A204.1 (cell line): ENCODE data around the gene GPAT2.
A peak's percentile ranks its signal among the peaks of the same experiment; 100 is the strongest.
"Not testable (repeated sequence)": the region's sequence is repeated elsewhere in the genome, so short reads cannot be mapped to it uniquely, and the experiment has no call there.

Experiments
- FAIRE-seq: peaks from 2 replicates; lab custom pipeline; 2012; peaks lifted over from hg19 to GRCh38; lab: Jason Lieb, UNC

Gene GPAT2

DNA sequence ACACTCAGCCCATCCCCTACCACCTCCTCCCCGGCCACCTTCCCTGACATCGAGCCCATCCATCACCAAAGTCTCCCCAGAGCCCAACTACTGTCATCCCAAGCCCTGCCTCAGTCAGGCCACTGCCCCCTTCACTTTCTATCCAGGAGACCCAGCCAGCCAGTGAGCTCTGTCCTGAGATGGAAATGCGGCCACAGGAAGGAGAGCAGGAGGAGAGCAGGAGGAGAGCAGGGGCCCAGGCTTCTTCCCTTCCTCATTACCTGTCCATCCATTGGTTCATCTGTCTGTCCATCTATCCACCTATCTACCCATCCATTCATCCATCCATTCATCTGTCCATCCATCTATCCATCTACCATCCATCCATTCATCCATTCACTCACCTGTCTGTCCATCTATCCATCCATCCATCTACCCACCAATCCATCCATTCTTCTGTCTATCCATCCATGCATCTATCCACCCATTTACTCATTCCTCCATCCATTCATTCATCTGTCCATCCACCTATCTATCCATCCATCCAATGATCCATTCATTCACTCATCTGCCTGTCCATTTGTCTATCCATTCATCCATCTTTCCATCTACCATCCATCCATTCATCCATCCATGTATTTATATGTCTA lies 29.4 kb upstream of the GPAT2 start:
- FAIRE-seq, result not testable (repeated sequence)

DNA sequence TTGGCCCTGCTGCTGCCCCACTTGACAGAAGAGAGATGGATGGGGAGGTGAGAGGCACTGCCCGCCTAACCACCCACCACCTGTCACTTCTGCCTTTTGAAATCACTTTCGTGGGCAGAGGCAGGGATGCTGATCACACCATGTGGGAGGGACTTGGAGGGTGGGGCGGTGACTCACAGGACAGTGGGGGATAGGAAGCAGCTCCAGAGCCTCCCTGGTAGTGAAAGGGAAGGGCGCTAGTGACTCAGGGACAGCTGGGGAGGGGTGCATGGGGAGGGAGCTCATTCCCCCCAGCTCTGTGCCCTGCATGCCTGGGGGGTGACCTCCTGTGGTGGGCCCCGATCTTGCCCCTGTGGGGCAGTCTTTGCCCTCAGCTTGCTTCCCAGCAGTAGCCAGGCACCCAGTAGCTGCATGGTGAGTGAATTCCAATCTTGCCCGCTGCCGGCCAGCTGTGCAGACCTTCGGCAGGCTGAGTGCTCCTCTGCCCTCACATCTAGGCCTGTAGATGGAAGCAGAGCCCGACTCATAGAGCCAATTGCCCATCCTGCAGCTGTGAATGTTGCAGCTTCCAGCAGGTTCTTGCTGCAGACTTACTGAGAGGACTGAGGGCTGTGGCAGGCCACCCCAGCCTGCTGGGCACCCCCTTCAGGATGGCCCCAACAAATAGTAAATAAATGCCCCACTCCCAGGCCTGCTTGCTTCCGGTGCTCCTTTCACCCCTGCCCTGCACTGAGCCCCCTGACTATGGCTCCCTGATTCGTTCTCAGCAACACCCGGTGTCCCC lies 28.6 kb upstream of the GPAT2 start:
- not testable (repeated sequence) for FAIRE-seq

DNA sequence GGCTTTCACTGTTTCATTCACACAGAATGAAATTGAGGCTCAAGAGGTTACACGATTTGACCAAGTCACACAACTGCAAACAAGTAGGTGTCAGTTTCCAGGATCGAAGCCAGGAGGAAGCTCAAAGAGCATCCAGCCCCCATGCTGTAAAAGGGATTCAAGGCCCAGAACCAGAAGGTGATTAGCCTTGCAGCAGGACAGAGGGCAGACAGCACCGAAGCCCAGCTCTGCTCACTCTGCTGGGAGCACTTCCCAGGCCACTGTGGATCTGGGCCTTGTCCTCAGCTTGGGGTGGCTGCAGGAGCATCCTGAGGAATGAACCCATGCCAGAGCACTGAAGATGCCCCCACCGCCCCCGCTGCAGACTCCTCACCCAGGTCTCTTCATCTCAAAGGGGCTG lies 27.8 kb upstream of the GPAT2 start:
- FAIRE-seq, result not testable (repeated sequence)

DNA sequence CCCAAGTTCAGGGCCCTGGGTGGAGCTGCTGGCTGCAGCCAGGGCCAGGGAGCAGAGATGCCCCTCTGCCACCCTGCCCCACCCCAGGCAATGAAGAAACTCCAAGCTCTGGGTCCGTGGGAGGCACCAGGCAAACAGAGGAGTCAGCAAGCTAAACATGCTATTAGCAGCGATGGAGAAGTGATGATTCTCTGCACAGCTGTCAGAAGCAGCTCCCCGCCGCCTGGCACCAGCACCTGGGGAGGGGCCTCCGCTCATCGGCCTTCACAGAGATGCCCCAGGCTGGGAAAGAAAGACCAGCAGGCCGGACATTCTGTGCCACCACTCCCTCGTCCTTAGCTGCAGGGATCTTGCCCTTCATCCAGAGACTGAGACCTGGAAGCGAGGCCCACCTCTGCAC lies 27.2 kb upstream of the GPAT2 start:
- not testable (repeated sequence) for FAIRE-seq

DNA sequence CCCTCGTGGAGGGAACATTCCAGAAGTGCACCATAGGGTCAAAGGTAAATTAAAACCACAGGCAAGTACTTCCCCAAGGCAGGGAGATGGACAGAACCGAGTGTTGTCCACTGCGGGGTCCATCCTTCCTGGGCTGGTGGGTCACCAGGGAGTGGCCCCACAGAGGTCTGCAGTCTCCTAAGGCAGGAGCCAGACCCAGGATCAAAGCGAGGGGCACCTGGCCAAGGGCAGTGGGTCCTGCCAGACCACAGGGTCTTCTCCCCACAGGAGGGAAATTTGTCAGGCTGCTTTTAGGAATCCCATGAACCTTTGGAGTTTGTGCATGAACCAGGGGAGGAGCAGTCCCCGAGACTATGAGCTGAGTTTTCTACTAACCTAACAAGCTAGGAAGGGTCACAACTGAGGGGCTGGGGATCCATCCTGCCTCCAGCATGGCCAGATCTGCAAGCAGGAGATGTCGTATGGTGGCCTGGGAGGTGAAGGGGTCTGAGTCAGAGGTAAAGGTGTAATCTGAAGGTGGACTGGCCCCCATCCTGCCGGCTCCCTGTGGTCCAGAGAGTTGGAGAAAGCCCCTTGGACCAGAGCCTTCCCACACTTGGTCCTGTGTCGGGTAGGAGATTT lies 26.6 kb upstream of the GPAT2 start:
- FAIRE-seq, result not testable (repeated sequence)

DNA sequence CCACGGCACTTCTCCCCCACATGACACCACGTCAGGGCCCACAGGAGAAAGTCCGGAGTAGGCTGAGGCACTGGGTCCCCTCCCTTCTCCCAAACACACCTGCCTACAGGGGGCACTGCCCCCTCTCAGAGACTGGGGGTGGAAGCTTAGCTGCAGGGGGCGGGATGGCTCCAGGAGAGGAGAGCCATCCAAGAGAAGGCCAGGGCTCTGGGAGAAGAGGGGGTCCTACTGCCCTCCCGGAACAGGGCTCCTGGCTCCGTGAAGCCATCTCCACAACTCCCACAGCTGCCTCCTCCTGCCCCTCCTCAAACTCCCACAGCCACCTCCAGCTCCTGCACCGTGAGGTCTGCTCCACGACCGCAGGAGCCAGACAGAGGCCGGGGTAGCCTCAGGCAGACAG lies 25.6 kb upstream of the GPAT2 start:
- not testable (repeated sequence) for FAIRE-seq

DNA sequence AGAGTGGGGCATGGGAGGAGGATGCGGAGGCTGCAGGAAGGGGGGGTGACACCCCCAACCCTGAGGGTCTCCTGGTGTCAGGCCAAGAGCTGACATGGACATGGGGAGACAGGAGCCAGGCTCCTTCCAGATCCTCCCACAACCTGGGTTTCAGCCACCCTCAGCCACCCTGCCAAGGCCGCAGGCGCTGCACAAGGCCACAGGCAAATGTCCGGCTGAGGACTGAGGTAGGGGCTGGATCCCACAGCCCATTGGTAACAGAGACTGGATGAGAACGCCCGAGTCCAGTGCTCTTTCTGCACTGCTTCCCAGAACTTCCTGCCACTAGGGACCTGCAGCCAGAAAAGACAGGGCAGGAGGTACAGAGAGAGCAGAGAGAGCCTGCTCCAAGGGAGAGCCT lies 24.7 kb upstream of the GPAT2 start:
- FAIRE-seq, result not testable (repeated sequence)

DNA sequence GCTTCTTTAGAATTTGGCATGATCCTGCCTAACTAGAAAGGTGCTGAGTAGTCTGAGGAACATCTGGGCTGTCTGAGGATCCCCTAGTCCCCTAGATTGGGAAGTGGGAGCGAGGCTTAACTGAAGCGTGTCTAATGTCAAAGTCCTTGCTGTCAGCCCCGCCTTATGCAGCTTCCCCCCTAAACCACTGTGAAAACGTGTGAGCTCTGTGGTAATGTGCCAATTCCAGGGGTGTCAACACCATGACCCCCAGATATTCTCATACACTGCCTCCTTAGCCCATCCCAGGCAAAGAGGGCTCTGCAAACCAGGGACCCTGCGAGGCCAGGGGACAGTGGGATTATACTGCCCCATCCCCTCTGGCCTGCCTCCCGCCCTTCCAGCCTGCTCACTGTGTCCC lies 21.1 kb upstream of the GPAT2 start:
- FAIRE-seq, result not testable (repeated sequence)

DNA sequence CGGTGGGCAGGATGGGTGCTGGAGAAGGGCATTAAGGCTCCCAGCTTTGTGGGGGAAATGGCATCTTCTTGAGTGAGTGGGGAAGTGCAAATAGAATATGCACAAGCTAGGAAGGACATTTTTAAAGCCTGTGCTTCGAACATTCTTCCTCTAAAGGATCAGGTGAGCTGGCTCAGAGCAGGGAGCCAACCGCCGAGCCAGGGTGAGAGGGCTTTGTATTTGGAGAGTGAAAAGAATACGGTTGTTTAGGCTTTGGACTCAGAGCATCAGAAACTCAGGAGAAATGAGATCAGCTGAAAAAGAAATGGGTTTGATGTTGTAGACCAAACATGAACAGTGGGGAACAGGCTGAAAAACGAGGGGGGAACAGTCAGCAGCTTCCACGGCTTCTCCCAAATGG lies 19.8 kb upstream of the GPAT2 start:
- FAIRE-seq, result not testable (repeated sequence)

DNA sequence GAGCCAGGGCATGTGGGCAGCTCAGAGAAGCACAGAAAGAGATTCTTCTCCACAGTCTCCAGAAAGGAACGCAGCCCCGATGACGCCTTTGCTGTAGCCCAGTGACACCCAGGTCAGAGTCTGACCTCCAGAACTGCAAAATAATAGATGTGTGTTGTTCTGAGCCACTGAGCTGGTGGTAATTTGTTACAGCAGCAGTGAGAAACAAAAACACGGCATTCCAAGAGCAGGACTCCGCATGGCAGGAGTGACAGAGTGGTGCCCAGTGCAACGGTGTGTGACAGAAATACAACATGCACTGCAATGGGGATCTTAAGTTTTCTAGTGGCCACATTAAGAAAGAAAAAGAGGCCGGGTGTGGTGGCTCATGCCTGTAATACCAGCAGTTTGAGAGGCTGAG lies 18.7 kb upstream of the GPAT2 start:
- FAIRE-seq, result not testable (repeated sequence)

DNA sequence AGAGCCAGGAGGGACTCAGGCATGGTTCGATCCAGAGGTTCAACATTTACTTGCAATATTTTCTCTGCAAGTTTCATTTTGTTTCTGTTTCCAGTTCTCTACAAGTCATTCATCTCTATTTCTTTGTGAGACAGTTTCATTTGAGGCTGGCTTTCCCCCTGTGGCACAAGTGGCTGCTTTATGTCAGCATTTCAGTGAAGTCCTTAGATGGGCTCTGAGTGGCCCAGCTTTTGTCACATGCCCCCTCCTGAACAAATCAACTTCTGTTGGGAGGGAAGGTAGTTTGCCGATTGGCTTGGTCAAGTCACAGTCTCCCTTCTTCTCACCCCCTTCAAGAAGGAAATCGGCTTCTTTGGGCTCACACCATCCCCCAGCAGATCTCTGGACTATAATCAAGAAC lies 17.9 kb upstream of the GPAT2 start:
- not testable (repeated sequence) for FAIRE-seq

DNA sequence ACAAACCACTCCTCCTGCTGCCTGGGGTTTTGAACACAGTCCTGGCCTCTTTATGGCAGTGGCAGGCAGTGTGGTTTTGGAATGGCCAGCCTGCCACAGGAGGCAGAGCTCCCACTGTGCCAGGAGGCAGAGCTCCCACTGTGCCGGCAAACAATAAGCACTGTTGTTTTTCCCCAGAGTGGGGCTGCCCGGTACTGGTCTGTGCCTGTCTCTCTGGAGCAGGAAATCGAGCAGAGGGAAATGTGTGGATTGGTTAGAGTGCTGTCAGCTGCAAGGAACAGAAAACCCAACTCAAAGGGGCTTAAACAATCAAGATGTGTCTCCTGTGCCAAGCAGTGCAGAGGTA lies 15.2 kb upstream of the GPAT2 start:
- FAIRE-seq, result not testable (repeated sequence)

DNA sequence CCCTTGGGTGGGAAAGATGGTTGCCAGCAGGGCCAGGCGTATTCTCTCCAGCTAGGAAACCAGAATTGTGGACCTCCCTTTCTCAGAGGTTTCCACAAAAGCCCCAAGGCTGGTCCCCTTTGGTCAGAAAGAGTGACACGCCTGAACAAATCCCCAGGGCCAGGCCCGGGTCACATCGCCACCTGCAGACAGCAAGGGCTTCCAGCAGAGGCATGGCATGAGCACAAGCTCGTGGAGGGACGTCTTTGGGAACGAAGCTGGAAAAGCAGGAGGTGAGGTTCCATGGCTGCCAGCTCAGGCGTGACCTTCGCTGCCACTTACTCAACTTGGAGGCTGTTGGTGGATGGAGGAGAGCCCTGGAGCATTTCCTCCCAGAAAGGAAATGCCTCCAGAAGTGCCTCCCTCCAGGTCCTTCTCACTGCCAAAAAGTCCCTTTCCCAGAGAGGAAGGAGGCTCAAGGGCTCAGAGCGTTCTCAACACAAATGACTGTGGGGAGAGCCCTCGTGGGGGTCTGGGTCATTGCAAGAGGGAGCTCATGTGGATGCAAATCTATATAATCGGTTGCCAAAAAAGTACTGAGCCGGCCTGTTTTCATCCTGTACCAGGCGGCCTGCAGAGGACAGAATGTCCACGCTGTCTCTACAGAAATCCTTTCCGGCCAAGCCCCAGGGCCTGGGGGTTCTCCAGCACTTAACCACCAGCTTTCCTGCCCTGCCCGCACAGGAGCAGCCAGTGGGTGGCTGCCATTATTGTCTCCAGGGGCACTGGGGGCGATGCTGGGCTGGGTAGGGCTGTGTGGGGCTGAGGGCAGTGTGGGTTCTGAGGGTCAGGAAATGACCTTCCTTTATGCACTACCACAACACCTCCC lies 14.6 kb upstream of the GPAT2 start:
- FAIRE-seq, result not testable (repeated sequence)

DNA sequence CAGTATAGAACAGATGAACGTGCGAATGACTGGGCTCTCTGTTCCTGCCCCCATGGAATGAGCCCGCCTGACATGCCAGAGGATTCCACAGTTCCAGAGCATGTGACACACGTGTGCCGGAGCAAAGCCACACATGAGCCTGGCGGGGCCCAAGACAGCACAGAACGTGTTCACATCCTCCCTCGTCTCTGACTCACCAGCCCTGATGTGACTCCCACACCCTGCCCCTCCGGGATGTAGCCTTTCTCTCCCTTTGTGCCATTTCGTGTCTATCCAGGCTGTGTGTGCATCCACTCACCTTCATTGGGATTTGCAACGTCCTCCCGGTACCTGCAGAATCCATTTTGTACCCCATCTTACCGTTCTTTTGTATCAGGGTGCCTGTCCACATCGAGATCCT lies 838 bp upstream of the GPAT2 start:
- not testable (repeated sequence) for FAIRE-seq

DNA sequence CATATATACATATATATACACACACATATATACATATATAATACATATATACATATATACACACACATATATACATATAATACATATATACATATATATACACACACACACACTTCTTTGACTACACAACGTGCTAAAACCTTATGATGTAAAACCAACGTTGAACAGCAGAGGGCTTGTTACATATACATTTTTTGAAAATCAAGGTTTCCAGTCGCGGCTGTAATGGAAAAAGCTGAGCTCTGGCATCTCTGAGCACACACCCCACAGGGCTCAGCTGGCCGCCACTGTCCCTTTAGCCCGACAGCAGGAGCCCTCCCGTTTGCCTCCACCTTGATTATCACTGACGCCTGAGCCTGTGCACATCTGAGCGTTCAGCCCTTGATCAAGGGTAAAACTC lies 719 bp downstream of the GPAT2 start:
- peak; percentile 97 for FAIRE-seq

DNA sequence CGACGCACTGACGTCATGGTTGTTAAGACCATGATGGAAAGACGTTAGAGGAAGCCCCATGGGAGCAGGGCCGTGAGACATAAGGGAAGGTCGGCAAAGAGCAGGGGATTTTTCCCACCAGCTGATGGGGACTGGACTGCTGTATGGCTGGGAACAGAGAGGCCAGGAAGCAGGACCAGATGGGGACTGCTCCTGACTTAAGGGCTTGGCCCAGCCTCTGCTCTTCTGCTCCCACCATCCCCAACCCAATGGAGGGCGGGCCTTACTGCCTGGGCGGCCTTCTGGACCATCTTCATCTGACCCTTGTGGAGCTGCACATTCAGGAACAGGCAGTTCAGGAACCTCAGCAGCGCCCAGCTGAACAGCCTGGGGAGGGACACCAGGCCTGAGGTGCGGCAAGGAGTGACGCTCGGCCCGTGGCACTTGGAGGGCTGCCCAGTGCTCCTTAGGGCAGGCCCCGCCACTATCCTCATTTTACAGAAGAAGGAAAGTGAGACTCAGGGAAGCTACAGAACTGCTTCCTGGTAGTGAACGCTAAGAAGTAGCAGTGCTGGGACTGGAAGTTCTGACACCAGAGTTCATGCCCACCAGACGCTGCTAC lies 6.9 kb downstream of the GPAT2 start:
- not testable (repeated sequence) for FAIRE-seq

DNA sequence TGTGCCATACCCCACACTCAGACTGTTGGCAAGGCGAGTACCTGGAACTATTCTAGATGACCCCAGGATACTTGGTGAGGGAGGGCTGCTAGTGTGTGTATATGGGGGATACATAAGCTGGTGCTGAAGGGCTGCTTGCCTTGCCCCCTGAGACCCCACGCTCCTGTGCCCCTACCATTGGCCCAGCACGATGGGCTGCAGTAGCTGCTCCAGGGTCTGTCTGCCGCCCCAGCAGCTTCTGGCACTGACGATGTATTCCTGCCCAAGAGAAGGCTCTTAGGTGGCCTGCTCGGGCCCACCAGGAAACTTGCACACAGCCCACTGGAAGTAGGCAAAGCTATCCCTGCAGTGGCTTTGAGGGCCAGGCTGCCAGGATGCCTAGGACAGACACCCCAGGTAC lies 9.0 kb downstream of the GPAT2 start:
- FAIRE-seq, result not testable (repeated sequence)

DNA sequence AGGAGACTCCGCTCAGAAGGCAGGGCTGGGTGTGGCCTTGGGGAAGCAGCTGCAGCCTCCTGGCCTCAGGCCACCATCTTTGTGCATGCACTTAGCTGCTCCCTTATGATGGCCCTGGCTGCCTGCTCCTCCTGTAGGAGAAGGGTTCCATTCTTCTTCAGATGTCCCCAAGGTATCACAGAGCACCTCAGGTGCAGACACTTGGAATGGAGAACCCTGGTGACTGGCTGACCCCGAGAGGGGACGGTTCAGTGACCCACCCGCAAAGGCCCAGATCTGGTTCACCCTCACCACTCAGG lies 9.6 kb downstream of the GPAT2 start:
- FAIRE-seq, result no peak

DNA sequence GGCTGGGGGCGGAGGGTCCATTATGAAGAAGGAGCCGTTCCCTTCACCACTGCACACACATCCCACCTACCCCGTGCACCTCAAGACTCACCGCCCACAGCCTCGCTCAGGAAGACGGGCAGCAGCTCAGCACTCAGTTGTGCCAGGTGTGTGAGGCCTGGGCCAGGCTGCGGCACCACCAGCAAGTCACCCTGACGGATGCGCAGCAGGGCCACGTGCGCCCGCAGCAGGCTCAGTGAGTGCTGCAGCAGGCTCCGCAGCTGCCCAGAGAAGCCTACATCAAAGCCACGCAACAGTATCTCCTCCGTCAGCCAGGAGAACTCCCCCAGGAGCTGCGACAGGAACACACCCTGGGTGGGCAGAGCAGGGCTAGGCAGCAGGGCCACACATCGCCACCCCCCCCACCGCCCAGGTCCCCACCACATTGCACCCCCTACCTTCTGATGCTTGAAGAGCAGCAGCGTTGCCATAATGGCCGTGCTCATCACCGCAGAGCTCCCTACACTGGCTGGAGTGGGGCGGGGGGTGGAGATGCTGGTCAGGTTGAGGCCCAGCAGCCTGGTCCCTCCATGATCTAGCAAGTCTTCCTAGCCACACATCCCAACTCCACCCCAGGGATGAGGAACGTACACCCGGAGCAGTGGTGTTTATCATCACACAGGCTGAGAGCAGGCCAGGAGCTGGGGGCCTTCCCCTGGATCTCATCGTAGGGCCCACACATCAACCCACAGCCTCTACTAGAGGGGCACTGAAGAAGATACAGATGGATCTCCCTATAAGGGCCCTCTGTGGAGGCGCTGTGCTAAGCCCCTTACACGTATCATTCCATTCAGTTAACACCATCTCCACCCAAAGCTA lies 10.2 kb downstream of the GPAT2 start:
- no peak for FAIRE-seq

DNA sequence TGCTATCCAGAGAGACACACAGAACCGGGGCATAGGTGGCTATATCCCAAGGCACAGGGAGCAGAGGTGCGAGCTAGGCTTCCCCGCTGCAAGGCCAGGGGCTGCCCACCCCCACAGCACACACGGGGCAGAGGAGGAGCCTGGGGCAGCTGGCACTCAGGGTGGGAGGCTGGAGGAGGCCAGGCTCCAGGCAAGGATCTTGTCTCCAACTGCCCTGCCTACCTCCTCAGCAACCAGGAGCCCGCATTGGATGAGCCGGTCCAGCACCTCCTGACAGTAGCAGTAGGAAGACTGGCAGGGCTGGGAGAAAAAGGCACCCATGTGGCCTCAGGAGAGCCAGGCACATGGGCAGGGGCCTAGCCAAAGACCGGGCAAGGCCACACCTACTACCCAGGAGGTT lies 11.0 kb downstream of the GPAT2 start:
- not testable (repeated sequence) for FAIRE-seq

DNA sequence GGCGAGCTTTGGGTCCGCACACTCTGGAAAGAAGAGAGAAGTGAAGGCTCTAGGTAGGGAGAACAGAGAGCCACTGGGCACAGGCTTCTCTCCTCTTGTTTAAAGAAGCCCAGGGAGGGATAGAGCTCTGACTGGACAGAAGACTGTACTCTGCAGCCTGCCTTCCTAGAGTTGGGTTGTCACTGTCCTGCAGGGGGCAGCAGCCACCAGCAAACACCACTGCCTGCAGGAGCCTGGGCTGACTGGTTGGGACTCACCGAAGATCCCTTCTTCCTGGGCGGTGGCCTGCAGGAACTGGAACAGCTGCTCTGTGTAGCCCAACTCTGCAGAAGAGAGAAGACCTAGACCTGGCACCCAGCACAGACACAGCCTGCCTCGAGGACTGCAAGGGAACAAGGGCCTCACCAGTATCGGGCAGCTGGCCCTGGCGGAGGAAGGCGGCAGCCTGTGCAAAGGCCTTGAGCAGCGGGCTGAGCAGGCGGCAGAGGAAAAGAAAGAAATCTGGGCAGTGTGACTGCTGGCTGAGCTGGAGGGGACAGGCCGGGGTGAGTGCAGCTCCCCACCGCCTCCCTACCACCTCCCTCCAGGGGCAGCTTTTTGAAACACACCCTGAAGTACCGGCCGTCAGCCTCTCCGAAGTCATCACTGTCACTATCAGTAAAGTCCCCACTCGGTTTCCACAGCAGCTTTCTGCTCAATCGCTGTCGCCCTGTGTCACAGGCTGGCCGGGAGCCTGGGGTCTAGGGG lies 11.8 kb downstream of the GPAT2 start:
- FAIRE-seq, result not testable (repeated sequence)
